GM12873 (cell line): ENCODE data around the gene UPK3A.

Source experiments
- CTCF ChIP-seq: IDR thresholded peaks from 2 replicates; pipeline ENCODE4 v1.5.1; 2012; ENCODE audit warnings: low read depth, mild to moderate bottlenecking, moderate library complexity, low read length, control low read depth; ENCODE audit not compliant: insufficient read depth; ENCODE audit errors: missing control alignments

UPK3A gene

GRCh38 chr22:45281010-45281409 lies 3.7 kb upstream of the UPK3A start:
- TF ChIP-seq CTCF: no peak

GRCh38 chr22:45285263-45286058 lies 712 bp downstream of the UPK3A start:
- no peak for TF ChIP-seq CTCF

- TF ChIP-seq CTCF: no peak
Measured at GRCh38 chr22:45286854-45287551, 2.3 kb downstream of the UPK3A start.

- TF ChIP-seq CTCF: no peak
Measured at GRCh38 chr22:45290410-45290936, 5.7 kb downstream of the UPK3A start.

- no peak for TF ChIP-seq CTCF
Measured at GRCh38 chr22:45291061-45291930, 6.5 kb downstream of the UPK3A start.

GRCh38 chr22:45291931-45292290 lies 7.2 kb downstream of the UPK3A start:
- TF ChIP-seq CTCF: no peak
